H9 (cell line): Measurements from ENCODE around the gene TMEM184B. TPM values are rescaled to one million over a fixed set of nuclear protein-coding genes. Genes with fewer than 3 reads are reported as not detected.
A peak's percentile ranks its signal among the peaks of the same experiment; 100 is the strongest.

Source experiments
- DNase-seq: peaks from one replicate; pipeline ENCODE4 v3.0.0-alpha.2; 2017
- H2AFZ ChIP-seq: one replicate; pipeline ENCODE4 v1.6.1; 2013; ENCODE audit warnings: mild to moderate bottlenecking, low read length, control low read depth, moderate library complexity
- H2AK5ac ChIP-seq: 2 replicates; pipeline ENCODE4 v1.6.1; 2013; ENCODE audit warnings: low read length, control low read depth, mixed read lengths; ENCODE audit not compliant: insufficient read length
- H2BK120ac ChIP-seq: one replicate; pipeline ENCODE4 v1.6.1; 2013; ENCODE audit warnings: low read depth, mild to moderate bottlenecking, low read length, control low read depth, inconsistent platforms; ENCODE audit not compliant: poor library complexity, severe bottlenecking
- H2BK12ac ChIP-seq: 2 replicates; pipeline ENCODE4 v1.6.1; 2013; ENCODE audit warnings: low read length, control low read depth, mixed read lengths, low read depth; ENCODE audit not compliant: insufficient read length
- H2BK15ac ChIP-seq: 2 replicates; pipeline ENCODE4 v1.6.1; 2013; ENCODE audit warnings: low read depth, low read length, control low read depth
- H2BK20ac ChIP-seq: one replicate; pipeline ENCODE4 v1.6.1; 2013; ENCODE audit warnings: low read depth, mild to moderate bottlenecking, low read length, control low read depth, inconsistent platforms; ENCODE audit not compliant: poor library complexity, severe bottlenecking
- H2BK5ac ChIP-seq: 2 replicates; pipeline ENCODE4 v1.6.1; 2013; ENCODE audit warnings: low read length, control low read depth, mixed read lengths; ENCODE audit not compliant: insufficient read length
- H3K14ac ChIP-seq: 2 replicates; pipeline ENCODE4 v1.6.1; 2013; ENCODE audit warnings: low read length, control low read depth; ENCODE audit not compliant: insufficient read depth
- H3K18ac ChIP-seq: 2 replicates; pipeline ENCODE4 v1.6.1; 2013; ENCODE audit warnings: low read depth, mild to moderate bottlenecking, mixed read lengths, low read length, control low read depth; ENCODE audit not compliant: insufficient read length
- H3K23ac ChIP-seq: 2 replicates; pipeline ENCODE4 v1.6.1; 2013; ENCODE audit warnings: low read length, control low read depth, mixed read lengths, low read depth; ENCODE audit not compliant: insufficient read length
- H3K23me2 ChIP-seq: 2 replicates; pipeline ENCODE4 v1.6.1; 2013; ENCODE audit warnings: low read depth, mild to moderate bottlenecking, mixed read lengths, low read length, control low read depth; ENCODE audit not compliant: insufficient read length, poor library complexity, severe bottlenecking
- H3K27ac ChIP-seq: 2 replicates; pipeline ENCODE4 v1.5.1; 2013; ENCODE audit warnings: low read length, control low read depth, mixed read lengths, low read depth; ENCODE audit not compliant: insufficient read length
- H3K27me3 ChIP-seq: 2 replicates; pipeline ENCODE4 v1.6.1; 2013; ENCODE audit warnings: low read length, control low read depth, inconsistent platforms; ENCODE audit not compliant: insufficient read depth
- H3K4ac ChIP-seq: 2 replicates; pipeline ENCODE4 v1.6.1; 2013; ENCODE audit warnings: low read depth, mild to moderate bottlenecking, control low read depth, inconsistent platforms, low read length, moderate library complexity
- H3K4me1 ChIP-seq: 2 replicates; pipeline ENCODE4 v1.6.1; 2013; ENCODE audit warnings: low read length, control low read depth, inconsistent platforms; ENCODE audit not compliant: insufficient read depth
- H3K4me2 ChIP-seq: 2 replicates; pipeline ENCODE4 v1.6.1; 2013; ENCODE audit warnings: low read length, control low read depth, mixed read lengths; ENCODE audit not compliant: insufficient read length, insufficient read depth
- H3K56ac ChIP-seq: 2 replicates; pipeline ENCODE4 v1.6.1; 2013; ENCODE audit warnings: low read depth, mild to moderate bottlenecking, mixed read lengths, low read length, control low read depth; ENCODE audit not compliant: insufficient read length
- H3K79me1 ChIP-seq: 2 replicates; pipeline ENCODE4 v1.6.1; 2013; ENCODE audit warnings: low read depth, mild to moderate bottlenecking, moderate library complexity, low read length, control low read depth, inconsistent platforms; ENCODE audit not compliant: insufficient read depth, poor library complexity, severe bottlenecking
- H3K79me2 ChIP-seq: 2 replicates; pipeline ENCODE4 v1.6.1; 2013; ENCODE audit warnings: low read length, control low read depth, inconsistent platforms; ENCODE audit not compliant: insufficient read depth
- H3K9ac ChIP-seq: 2 replicates; pipeline ENCODE4 v1.6.1; 2013; ENCODE audit warnings: low read length, control low read depth, mixed read lengths; ENCODE audit not compliant: insufficient read length; ENCODE audit errors: extremely low read depth
- H3K9me3 ChIP-seq: one replicate; pipeline ENCODE4 v1.6.1; 2013; ENCODE audit warnings: low read depth, low read length, inconsistent platforms; ENCODE audit not compliant: control insufficient read depth
- H3T11ph ChIP-seq: one replicate; pipeline ENCODE4 v1.6.1; 2013; ENCODE audit warnings: mild to moderate bottlenecking, low read length, control low read depth, inconsistent platforms
- H4K20me1 ChIP-seq: one replicate; pipeline ENCODE4 v1.6.1; 2013; ENCODE audit not compliant: control insufficient read depth, insufficient read length, insufficient read depth
- H4K5ac ChIP-seq: 2 replicates; pipeline ENCODE4 v1.6.1; 2013; ENCODE audit warnings: low read depth, mild to moderate bottlenecking, mixed read lengths, low read length, control low read depth; ENCODE audit not compliant: insufficient read length
- H4K8ac ChIP-seq: replicated peaks from 2 replicates; pipeline ENCODE4 v1.6.1; 2013; ENCODE audit warnings: low read length, control low read depth, mixed read lengths, low read depth; ENCODE audit not compliant: insufficient read length
- H4K91ac ChIP-seq: 2 replicates; pipeline ENCODE4 v1.6.1; 2013; ENCODE audit warnings: low read depth, mild to moderate bottlenecking, moderate library complexity, mixed read lengths, low read length, control low read depth; ENCODE audit not compliant: insufficient read length
- H3K27ac Mint-ChIP-seq, 3 experiments: 2 replicates in 2 of 3; 3 replicates in 1 of 3; pipeline ENCODE4 v1.8.0; 2020 to 2021; ENCODE audit warnings: mixed read lengths in 3 of 3, mild to moderate bottlenecking in 1 of 3, moderate library complexity in 1 of 3
- H3K27me3 Mint-ChIP-seq: 2 replicates; pipeline ENCODE4 v1.8.0; 2021; ENCODE audit warnings: low read depth, mild to moderate bottlenecking, moderate library complexity, mixed read lengths
- H3K36me3 Mint-ChIP-seq, 3 experiments: 2 replicates in 2 of 3; 3 replicates in 1 of 3; pipeline ENCODE4 v1.8.0; 2020 to 2021; ENCODE audit warnings: low read depth in 3 of 3, mixed read lengths in 3 of 3; ENCODE audit not compliant: insufficient read depth in 1 of 3
- H3K4me1 Mint-ChIP-seq, 2 experiments: 2 replicates each; pipeline ENCODE4 v1.8.0; 2020; ENCODE audit warnings: mixed read lengths in 2 of 2
- H3K4me3 Mint-ChIP-seq, 2 experiments: 2 replicates in 1 of 2; 3 replicates in 1 of 2; pipeline ENCODE4 v1.8.0; 2020 to 2021; ENCODE audit warnings: mild to moderate bottlenecking in 2 of 2, mixed read lengths in 2 of 2, moderate library complexity in 1 of 2
- H3K9me3 Mint-ChIP-seq, 2 experiments: 2 replicates in 1 of 2; 3 replicates in 1 of 2; pipeline ENCODE4 v1.8.0; 2020; ENCODE audit warnings: mild to moderate bottlenecking in 2 of 2, mixed read lengths in 2 of 2, moderate library complexity in 1 of 2
- WGBS: extraction: QIAGEN DNeasy Blood & Tissue Kit; methylation state at CpG from one replicate; pipeline ENCODE4 v1.1.7; 2013; ENCODE audit warnings: missing lambda C conversion rate, low lambda C conversion rate, mixed read lengths; ENCODE audit not compliant: insufficient read length; ENCODE audit errors: extremely low coverage; 5-methylcytosine and 5-hydroxymethylcytosine counted together
- total RNA-seq: library from RNA; stranded (reverse); gene quantifications from 2 replicates; pipeline ENCODE4 v1.2.1, GENCODE V29; 2021
- TF ChIP-seq, protein P1 (sequence below): fragments of 200-600 bp; sonication (generic); conservative IDR thresholded peaks from 3 replicates; pipeline ENCODE4 v1.8.0; 2021; ENCODE audit warnings: antibody characterized with exemption, mild to moderate bottlenecking

TMEM184B gene
- total RNA-seq, 1 experiment from 2014 or later = 58.5 TPM

GRCh38 chr22:38170469-38170868 is 102.3 kb downstream of the TMEM184B start:
- no peak overlapping the region for H4K8ac ChIP-seq
- TF ChIP-seq, protein P1, sequence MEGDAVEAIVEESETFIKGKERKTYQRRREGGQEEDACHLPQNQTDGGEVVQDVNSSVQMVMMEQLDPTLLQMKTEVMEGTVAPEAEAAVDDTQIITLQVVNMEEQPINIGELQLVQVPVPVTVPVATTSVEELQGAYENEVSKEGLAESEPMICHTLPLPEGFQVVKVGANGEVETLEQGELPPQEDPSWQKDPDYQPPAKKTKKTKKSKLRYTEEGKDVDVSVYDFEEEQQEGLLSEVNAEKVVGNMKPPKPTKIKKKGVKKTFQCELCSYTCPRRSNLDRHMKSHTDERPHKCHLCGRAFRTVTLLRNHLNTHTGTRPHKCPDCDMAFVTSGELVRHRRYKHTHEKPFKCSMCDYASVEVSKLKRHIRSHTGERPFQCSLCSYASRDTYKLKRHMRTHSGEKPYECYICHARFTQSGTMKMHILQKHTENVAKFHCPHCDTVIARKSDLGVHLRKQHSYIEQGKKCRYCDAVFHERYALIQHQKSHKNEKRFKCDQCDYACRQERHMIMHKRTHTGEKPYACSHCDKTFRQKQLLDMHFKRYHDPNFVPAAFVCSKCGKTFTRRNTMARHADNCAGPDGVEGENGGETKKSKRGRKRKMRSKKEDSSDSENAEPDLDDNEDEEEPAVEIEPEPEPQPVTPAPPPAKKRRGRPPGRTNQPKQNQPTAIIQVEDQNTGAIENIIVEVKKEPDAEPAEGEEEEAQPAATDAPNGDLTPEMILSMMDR = no peak
- Mint-ChIP-seq H3K36me3 (peaks cover 11 to 24% (median 19%) of the 10 kb centered on the region in 3 experiments; a peak in 6 of 7 replicates), H3K27me3 (peaks cover 3% of the 10 kb centered on the region; the same call in 1 of the 2 replicates), H3K27ac (0 out of 7 replicates have a peak overlapping the region, but pooled peaks of 1 of the 3 experiments have one; percentile 68), H3K4me3 (no peak overlapping the region), H3K4me1 (peaks cover 3 to 15% of the 10 kb centered on the region in 2 experiments), H3K9me3 (no peaks in the 10 kb centered on the region)
- no peak overlapping the region for H2AK5ac ChIP-seq
- no peak overlapping the region for H4K5ac ChIP-seq
- no peak overlapping the region for H3K9ac ChIP-seq
- no peaks in the 10 kb centered on the region for H3K79me1 ChIP-seq
- H2BK5ac ChIP-seq = no peak overlapping the region
- WGBS = no CpG with 5 or more reads among the region's 5 CpGs
- H3T11ph ChIP-seq = no peak overlapping the region
- no peak overlapping the region for H3K56ac ChIP-seq
- H2BK20ac ChIP-seq = no peak overlapping the region
- H3K4me2 ChIP-seq = no peak overlapping the region
- H2BK15ac ChIP-seq = no peak overlapping the region
- no peak overlapping the region for H2BK120ac ChIP-seq
- H3K4ac ChIP-seq = no peak overlapping the region
- no peak overlapping the region for H3K27ac ChIP-seq
- H2BK12ac ChIP-seq = no peak overlapping the region
- H3K4me1 ChIP-seq = no peaks in the 10 kb centered on the region; the same call in 1 of the 2 replicates
- no peaks in the 10 kb centered on the region for H4K20me1 ChIP-seq
- H4K91ac ChIP-seq = no peak overlapping the region
- no peak overlapping the region for H2AFZ ChIP-seq
- no peaks in the 10 kb centered on the region for H3K79me2 ChIP-seq
- DNase-seq = no peak
- H3K9me3 ChIP-seq = no peaks in the 10 kb centered on the region
- H3K14ac ChIP-seq = no peak overlapping the region; the same call in 1 of the 2 replicates
- H3K23me2 ChIP-seq = no peaks in the 10 kb centered on the region
- no peak overlapping the region for H3K23ac ChIP-seq
- no peaks in the 10 kb centered on the region for H3K27me3 ChIP-seq
- H3K18ac ChIP-seq = no peak overlapping the region

Other genes starting within 250 kb of the TMEM184B start
- 34.9 and 35.7 TPM in 2 replicates for gene PICK1, start 215.6 kb downstream of the TMEM184B start, total RNA-seq
- 0.75 and 1.1 TPM in 2 replicates for gene SLC16A8, start 188.8 kb downstream of the TMEM184B start, total RNA-seq
- 2.0 and 2.3 TPM in 2 replicates for gene BAIAP2L2, start 162.3 kb downstream of the TMEM184B start, total RNA-seq
- 22.1 and 24.1 TPM in 2 replicates for gene PLA2G6, start 91.2 kb downstream of the TMEM184B start, total RNA-seq
- gene MAFF, start 71.0 kb downstream of the TMEM184B start, total RNA-seq = 5.8 and 6.7 TPM in 2 replicates
- gene CSNK1E, start 44.4 kb upstream of the TMEM184B start, total RNA-seq = 230 and 236 TPM in 2 replicates
- gene KCNJ4, start 182.2 kb upstream of the TMEM184B start, total RNA-seq = 0.88 and 0.92 TPM in 2 replicates
- 7.2 and 7.3 TPM in 2 replicates for gene KDELR3, start 195.1 kb upstream of the TMEM184B start, total RNA-seq
- 529 and 538 TPM in 2 replicates for gene DDX17, start 233.3 kb upstream of the TMEM184B start, total RNA-seq